ENCODE results near the gene VEZF1.

Gene VEZF1

GRCh38 chr17:57929386-57929785, 58.7 kb downstream of the VEZF1 start:
- no peak for DNase-seq (ENCODE audit: low read depth in 2 of 2)

GRCh38 chr17:57928928-57929327, 59.1 kb downstream of the VEZF1 start:
- no peak for DNase-seq (ENCODE audit: low read depth in 2 of 2)

- no peak for DNase-seq (ENCODE audit: low read depth in 2 of 2)
These were observed 60.9 kb downstream of the VEZF1 start for GRCh38 chr17:57927048-57927723.

DNA sequence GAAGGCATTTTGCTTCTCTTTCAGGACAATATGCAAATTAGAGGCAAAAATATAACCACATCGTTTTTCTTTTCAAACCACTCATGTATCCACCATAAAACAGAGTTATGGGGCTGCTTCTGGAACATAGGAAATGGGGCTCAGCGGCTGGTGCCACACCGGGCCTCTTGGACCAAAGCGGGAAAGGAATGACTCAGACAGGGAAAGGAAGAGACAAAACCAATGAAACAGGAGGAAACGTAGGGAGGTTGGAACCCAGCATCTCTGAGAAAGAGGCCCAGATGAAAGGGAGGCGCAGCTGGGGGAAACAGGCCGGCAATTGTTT, 61.4 kb downstream of the VEZF1 start:
- no peak for DNase-seq (ENCODE audit: low read depth in 2 of 2)

GRCh38 chr17:57925361-57925990, 62.6 kb downstream of the VEZF1 start:
- no peak for DNase-seq (ENCODE audit: low read depth in 2 of 2)

- no peak for DNase-seq (ENCODE audit: low read depth in 2 of 2)
These were observed 63.4 kb downstream of the VEZF1 start for GRCh38 chr17:57924677-57925076.

All from stimulated activated CD4-positive, alpha-beta T cell treated with anti-CD3 and anti-CD28 coated beads, Interleukin-15, amount 100 ng/mL, for 48 hours (primary cell).